ENCODE results near the gene DNAJB13. TPM values are rescaled to one million over a fixed set of nuclear protein-coding genes. Genes with fewer than 3 reads are reported as not detected.

DNAJB13 gene
- polyA plus RNA-seq, 1 of the 3 experiments (the other 2 are of a cell fraction) = 0.51 TPM

DNA sequence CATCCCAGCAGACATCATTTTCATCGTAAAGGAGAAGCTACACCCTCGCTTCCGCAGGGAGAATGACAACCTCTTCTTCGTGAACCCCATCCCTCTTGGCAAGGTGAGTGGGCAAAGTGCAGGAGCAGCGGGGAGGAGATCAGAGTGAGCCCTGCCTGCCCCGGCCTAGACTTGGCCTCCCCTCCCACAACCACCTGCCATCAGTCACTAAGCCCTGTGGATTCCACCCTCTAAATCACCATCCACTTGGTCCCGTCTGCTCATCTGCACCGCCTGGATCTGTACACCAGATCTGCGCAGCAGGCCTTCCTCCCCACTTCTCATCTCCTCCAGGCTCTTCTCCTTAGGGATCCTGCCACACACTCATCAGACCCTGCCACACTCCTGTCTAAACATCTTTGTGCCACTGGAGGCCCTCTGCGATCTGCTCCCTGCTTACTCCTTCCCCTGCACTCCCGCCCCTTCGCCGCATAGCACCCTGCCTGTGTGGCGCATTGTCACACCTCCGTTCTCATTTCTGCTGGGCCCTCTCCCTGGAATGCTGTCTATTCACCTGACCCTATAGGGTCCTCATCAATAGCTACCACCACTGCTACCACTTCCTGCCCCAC, 17.6 kb downstream of the DNAJB13 start:
- CTCF ChIA-PET = interaction anchor here (1.3 kb wide), 1 partner anchor 11 kb away, joined by 3 read pairs; no protein-coding TSS in a partner anchor
- DNase-seq = no peak
- no peaks in the 10 kb centered on the region for H3K79me2 ChIP-seq (ENCODE audit: insufficient read depth)
- no peak overlapping the region for H2AFZ ChIP-seq (ENCODE audit: low read depth)
- WGBS (ENCODE audit: low lambda C conversion rate) = 96% methylated on average over 15 of the region's 15 CpGs
- H3K9ac ChIP-seq = no peak overlapping the region
- H3K36me3 ChIP-seq (replicated peaks in 1 of 2; ENCODE audit: control insufficient read depth in 1 of 2, insufficient read depth in 2 of 2, low read length in 1 of 2) = no peaks in the 10 kb centered on the region
- H3K4me1 ChIP-seq (ENCODE audit: control insufficient read depth in 1 of 2, insufficient read depth in 2 of 2, low read depth in 1 of 2, low read length in 1 of 2) = peaks cover 5 to 8% of the 10 kb centered on the region in 2 experiments; a peak in 2 of 4 replicates
- H4K20me1 ChIP-seq (ENCODE audit: insufficient read depth) = no peaks in the 10 kb centered on the region
- POLR2A ChIA-PET = interaction anchor here (0.5 kb wide), 1 partner anchor 524 kb away, joined by 3 read pairs; no protein-coding TSS in a partner anchor
- peaks cover 3% of the 10 kb centered on the region for H3F3A ChIP-seq (replicated peaks; ENCODE audit: insufficient read depth)
- TF ChIP-seq NFIC (IDR thresholded peaks at IDR 0.05; ENCODE audit: borderline replicate concordance) = no peak
- TF ChIP-seq, protein P1, sequence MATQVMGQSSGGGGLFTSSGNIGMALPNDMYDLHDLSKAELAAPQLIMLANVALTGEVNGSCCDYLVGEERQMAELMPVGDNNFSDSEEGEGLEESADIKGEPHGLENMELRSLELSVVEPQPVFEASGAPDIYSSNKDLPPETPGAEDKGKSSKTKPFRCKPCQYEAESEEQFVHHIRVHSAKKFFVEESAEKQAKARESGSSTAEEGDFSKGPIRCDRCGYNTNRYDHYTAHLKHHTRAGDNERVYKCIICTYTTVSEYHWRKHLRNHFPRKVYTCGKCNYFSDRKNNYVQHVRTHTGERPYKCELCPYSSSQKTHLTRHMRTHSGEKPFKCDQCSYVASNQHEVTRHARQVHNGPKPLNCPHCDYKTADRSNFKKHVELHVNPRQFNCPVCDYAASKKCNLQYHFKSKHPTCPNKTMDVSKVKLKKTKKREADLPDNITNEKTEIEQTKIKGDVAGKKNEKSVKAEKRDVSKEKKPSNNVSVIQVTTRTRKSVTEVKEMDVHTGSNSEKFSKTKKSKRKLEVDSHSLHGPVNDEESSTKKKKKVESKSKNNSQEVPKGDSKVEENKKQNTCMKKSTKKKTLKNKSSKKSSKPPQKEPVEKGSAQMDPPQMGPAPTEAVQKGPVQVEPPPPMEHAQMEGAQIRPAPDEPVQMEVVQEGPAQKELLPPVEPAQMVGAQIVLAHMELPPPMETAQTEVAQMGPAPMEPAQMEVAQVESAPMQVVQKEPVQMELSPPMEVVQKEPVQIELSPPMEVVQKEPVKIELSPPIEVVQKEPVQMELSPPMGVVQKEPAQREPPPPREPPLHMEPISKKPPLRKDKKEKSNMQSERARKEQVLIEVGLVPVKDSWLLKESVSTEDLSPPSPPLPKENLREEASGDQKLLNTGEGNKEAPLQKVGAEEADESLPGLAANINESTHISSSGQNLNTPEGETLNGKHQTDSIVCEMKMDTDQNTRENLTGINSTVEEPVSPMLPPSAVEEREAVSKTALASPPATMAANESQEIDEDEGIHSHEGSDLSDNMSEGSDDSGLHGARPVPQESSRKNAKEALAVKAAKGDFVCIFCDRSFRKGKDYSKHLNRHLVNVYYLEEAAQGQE (IDR thresholded peaks at IDR 0.05; ENCODE audit: low read depth, low read length) = no peak
- TF ChIP-seq SMC3 (IDR thresholded peaks at IDR 0.05; ENCODE audit: low read depth, low read length) = no peak
- TF ChIP-seq TCF12 (IDR thresholded peaks at IDR 0.05) = no peak
- no peaks in the 10 kb centered on the region for H3K27me3 ChIP-seq (ENCODE audit: insufficient read depth)
- no peak overlapping the region for H3K27ac ChIP-seq (ENCODE audit: low read depth in 2 of 2, low read length in 1 of 2)
- H3K9me3 ChIP-seq = no peaks in the 10 kb centered on the region
- no peak overlapping the region for H3K4me2 ChIP-seq
- no peak overlapping the region for H3K4me3 ChIP-seq (ENCODE audit: low read depth in 2 of 2, low read length in 1 of 2)
- no peaks in the 10 kb centered on the region for H3K9me2 ChIP-seq

DNA sequence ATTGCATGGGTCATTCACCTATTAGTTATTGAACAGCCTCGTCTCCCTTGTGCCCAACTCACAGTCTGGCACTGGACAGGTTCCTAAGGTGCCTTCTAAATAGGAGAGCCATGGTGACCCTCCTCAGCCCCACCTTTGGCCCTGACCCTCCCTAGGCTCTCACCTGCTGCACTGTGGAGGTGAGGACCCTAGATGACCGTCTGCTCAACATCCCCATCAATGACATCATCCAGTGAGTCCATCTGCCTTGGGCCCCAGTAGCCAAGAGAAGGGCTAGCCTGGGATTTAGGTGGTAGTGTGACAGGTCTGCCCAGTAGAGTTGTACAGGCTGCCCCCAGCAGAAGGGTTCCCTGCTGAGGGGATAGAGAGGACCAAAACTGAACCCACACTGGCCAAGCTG, 18.3 kb downstream of the DNAJB13 start:
- no peak overlapping the region for H3K9ac ChIP-seq
- no peaks in the 10 kb centered on the region for H3K27me3 ChIP-seq (ENCODE audit: insufficient read depth)
- no peak overlapping the region for H2AFZ ChIP-seq (ENCODE audit: low read depth)
- WGBS (ENCODE audit: low lambda C conversion rate) = 54% methylated on average over 2 of the region's 2 CpGs
- no peaks in the 10 kb centered on the region for H3K36me3 ChIP-seq (replicated peaks in 1 of 2; ENCODE audit: control insufficient read depth in 1 of 2, insufficient read depth in 2 of 2, low read length in 1 of 2)
- no peak for DNase-seq
- H3K4me2 ChIP-seq = no peak overlapping the region
- no peaks in the 10 kb centered on the region for H3K79me2 ChIP-seq (ENCODE audit: insufficient read depth)
- H3K4me3 ChIP-seq (ENCODE audit: low read depth in 2 of 2, low read length in 1 of 2) = no peak overlapping the region
- CTCF ChIA-PET = interaction anchor here (1.3 kb wide), 1 partner anchor 10 kb away, joined by 3 read pairs; no protein-coding TSS in a partner anchor
- H3K9me3 ChIP-seq = no peaks in the 10 kb centered on the region
- POLR2A ChIA-PET = interaction anchor here (3.9 kb wide), 1 partner anchor 13 kb away, joined by 15 read pairs; the partner anchor contains the start of gene UCP2
- H3K27ac ChIP-seq (ENCODE audit: low read depth in 2 of 2, low read length in 1 of 2) = no peak overlapping the region
- no peaks in the 10 kb centered on the region for H3K9me2 ChIP-seq
- peaks cover 3% of the 10 kb centered on the region for H3F3A ChIP-seq (replicated peaks; ENCODE audit: insufficient read depth)
- H4K20me1 ChIP-seq (ENCODE audit: insufficient read depth) = no peaks in the 10 kb centered on the region
- H3K4me1 ChIP-seq (ENCODE audit: control insufficient read depth in 1 of 2, insufficient read depth in 2 of 2, low read depth in 1 of 2, low read length in 1 of 2) = peaks cover 5 to 8% of the 10 kb centered on the region in 2 experiments; a peak in 2 of 4 replicates
- TF ChIP-seq YY1 (IDR thresholded peaks at IDR 0.05; ENCODE audit: low read depth) (no peak), NFIC (IDR thresholded peaks at IDR 0.05; ENCODE audit: borderline replicate concordance) (no peak), MEF2A (IDR thresholded peaks at IDR 0.05; ENCODE audit: borderline replicate concordance, low read depth) (no peak), SMC3 (IDR thresholded peaks at IDR 0.05; ENCODE audit: low read depth, low read length) (no peak), RFX5 (IDR thresholded peaks at IDR 0.05; ENCODE audit: low read length) (no peak), EZH2phosphoT487 (IDR thresholded peaks at IDR 0.05; ENCODE audit: borderline replicate concordance, low read depth) (no peak), TEAD4 (IDR thresholded peaks at IDR 0.05; ENCODE audit: borderline replicate concordance, insufficient read depth) (no peak), MXI1 (IDR thresholded peaks at IDR 0.05; ENCODE audit: low read depth, low read length) (no peak), ELF1 (IDR thresholded peaks at IDR 0.05) (no peak), SIN3A (IDR thresholded peaks at IDR 0.05; ENCODE audit: borderline replicate concordance, low read depth, low read length) (no peak), RCOR1 (IDR thresholded peaks at IDR 0.05; ENCODE audit: low read length) (no peak), FOXJ3 (CRISPR knock-in tag; IDR thresholded peaks at IDR 0.05) (no peak)
- TF ChIP-seq, protein P2, sequence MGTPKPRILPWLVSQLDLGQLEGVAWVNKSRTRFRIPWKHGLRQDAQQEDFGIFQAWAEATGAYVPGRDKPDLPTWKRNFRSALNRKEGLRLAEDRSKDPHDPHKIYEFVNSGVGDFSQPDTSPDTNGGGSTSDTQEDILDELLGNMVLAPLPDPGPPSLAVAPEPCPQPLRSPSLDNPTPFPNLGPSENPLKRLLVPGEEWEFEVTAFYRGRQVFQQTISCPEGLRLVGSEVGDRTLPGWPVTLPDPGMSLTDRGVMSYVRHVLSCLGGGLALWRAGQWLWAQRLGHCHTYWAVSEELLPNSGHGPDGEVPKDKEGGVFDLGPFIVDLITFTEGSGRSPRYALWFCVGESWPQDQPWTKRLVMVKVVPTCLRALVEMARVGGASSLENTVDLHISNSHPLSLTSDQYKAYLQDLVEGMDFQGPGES (IDR thresholded peaks at IDR 0.05; ENCODE audit: low read depth, low read length) = no peak
- TF ChIP-seq, protein P3, sequence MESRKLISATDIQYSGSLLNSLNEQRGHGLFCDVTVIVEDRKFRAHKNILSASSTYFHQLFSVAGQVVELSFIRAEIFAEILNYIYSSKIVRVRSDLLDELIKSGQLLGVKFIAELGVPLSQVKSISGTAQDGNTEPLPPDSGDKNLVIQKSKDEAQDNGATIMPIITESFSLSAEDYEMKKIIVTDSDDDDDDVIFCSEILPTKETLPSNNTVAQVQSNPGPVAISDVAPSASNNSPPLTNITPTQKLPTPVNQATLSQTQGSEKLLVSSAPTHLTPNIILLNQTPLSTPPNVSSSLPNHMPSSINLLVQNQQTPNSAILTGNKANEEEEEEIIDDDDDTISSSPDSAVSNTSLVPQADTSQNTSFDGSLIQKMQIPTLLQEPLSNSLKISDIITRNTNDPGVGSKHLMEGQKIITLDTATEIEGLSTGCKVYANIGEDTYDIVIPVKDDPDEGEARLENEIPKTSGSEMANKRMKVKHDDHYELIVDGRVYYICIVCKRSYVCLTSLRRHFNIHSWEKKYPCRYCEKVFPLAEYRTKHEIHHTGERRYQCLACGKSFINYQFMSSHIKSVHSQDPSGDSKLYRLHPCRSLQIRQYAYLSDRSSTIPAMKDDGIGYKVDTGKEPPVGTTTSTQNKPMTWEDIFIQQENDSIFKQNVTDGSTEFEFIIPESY (IDR thresholded peaks at IDR 0.05; ENCODE audit: borderline replicate concordance, low read depth) = no peak
